KMS-11 (cell line): ENCODE results near the gene WNT7A.

Experiments used
- H2AFZ ChIP-seq: fragments of 200-600 bp; sonication (generic); 2 replicates; pipeline ENCODE4 v1.6.1; 2016; ENCODE audit warnings: antibody characterized with exemption, mixed run types, low read depth
- H3K27ac ChIP-seq: fragments of 200-600 bp; sonication (generic); 2 replicates; pipeline ENCODE4 v1.6.1; 2016; ENCODE audit warnings: mild to moderate bottlenecking, mixed run types
- H3K27me3 ChIP-seq: fragments of 200-600 bp; sonication (generic); 2 replicates; pipeline ENCODE4 v1.6.1; 2017; ENCODE audit warnings: mild to moderate bottlenecking, low read depth, mixed run types, moderate library complexity; ENCODE audit not compliant: insufficient read depth
- H3K36me3 ChIP-seq: fragments of 200-600 bp; sonication (generic); 2 replicates; pipeline ENCODE4 v1.6.1; 2017; ENCODE audit warnings: mild to moderate bottlenecking, mixed run types; ENCODE audit not compliant: insufficient read depth
- H3K4me1 ChIP-seq: fragments of 200-600 bp; sonication (generic); 2 replicates; pipeline ENCODE4 v1.6.1; 2016; ENCODE audit warnings: mild to moderate bottlenecking, low read depth, mixed run types; ENCODE audit not compliant: poor library complexity, severe bottlenecking
- H3K4me2 ChIP-seq: fragments of 200-600 bp; sonication (generic); 2 replicates; pipeline ENCODE4 v1.7.0; 2016; ENCODE audit warnings: mild to moderate bottlenecking, mixed run types
- H3K4me3 ChIP-seq: fragments of 200-600 bp; sonication (generic); IDR thresholded peaks from 2 replicates; pipeline ENCODE4 v1.6.1; 2017; ENCODE audit warnings: low read depth, low read length, mixed read lengths; ENCODE audit not compliant: insufficient read depth
- H3K79me2 ChIP-seq: fragments of 200-600 bp; sonication (generic); 2 replicates; pipeline ENCODE4 v1.6.1; 2016; ENCODE audit warnings: low read depth, mixed run types; ENCODE audit not compliant: insufficient read depth
- H3K9ac ChIP-seq: fragments of 200-600 bp; sonication (generic); 2 replicates; pipeline ENCODE4 v1.6.1; 2016; ENCODE audit warnings: mild to moderate bottlenecking, mixed run types
- H4K20me1 ChIP-seq: fragments of 200-600 bp; sonication (generic); 2 replicates; pipeline ENCODE4 v1.6.1; 2016; ENCODE audit warnings: mild to moderate bottlenecking, mixed run types; ENCODE audit not compliant: insufficient read depth
- TF ChIP-seq, protein P1 (sequence below): fragments of 200-600 bp; sonication (generic); conservative IDR thresholded peaks from 2 replicates; pipeline ENCODE4 v1.6.1; 2017; ENCODE audit warnings: low read depth, mild to moderate bottlenecking, antibody characterized with exemption, low read length, moderate library complexity, mixed read lengths

The WNT7A gene

DNA sequence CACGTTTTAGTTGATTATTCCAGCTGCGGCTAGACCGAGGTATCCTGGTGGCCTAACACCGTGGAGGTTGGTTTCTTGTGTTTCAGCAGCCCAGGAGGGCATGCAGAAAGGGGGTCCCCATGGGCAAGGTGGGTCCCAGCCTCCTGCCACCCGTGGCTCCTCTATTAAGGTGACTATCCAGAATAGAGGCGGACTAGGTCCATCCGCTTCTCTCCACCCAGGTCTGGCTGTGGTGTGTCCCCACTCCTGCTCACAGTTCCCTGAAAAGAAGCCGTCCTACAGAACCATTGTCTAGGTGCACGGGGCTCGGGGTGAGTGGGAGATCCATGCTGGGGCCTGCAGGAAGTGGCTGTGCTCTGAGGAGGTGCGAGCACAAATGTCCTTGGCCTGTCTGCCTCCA, 81.5 kb downstream of the WNT7A start:
- Histone ChIP-seq H3K4me3 (no peak overlapping the region), H2AFZ (no peak overlapping the region), H3K9ac (no peak overlapping the region), H3K36me3 (no peaks in the 10 kb centered on the region), H4K20me1 (no peaks in the 10 kb centered on the region), H3K27me3 (no peaks in the 10 kb centered on the region), H3K79me2 (no peaks in the 10 kb centered on the region), H3K27ac (no peak overlapping the region), H3K4me1 (no peaks in the 10 kb centered on the region), H3K4me2 (no peak overlapping the region)
- TF ChIP-seq, protein P1, sequence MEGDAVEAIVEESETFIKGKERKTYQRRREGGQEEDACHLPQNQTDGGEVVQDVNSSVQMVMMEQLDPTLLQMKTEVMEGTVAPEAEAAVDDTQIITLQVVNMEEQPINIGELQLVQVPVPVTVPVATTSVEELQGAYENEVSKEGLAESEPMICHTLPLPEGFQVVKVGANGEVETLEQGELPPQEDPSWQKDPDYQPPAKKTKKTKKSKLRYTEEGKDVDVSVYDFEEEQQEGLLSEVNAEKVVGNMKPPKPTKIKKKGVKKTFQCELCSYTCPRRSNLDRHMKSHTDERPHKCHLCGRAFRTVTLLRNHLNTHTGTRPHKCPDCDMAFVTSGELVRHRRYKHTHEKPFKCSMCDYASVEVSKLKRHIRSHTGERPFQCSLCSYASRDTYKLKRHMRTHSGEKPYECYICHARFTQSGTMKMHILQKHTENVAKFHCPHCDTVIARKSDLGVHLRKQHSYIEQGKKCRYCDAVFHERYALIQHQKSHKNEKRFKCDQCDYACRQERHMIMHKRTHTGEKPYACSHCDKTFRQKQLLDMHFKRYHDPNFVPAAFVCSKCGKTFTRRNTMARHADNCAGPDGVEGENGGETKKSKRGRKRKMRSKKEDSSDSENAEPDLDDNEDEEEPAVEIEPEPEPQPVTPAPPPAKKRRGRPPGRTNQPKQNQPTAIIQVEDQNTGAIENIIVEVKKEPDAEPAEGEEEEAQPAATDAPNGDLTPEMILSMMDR = no peak

DNA sequence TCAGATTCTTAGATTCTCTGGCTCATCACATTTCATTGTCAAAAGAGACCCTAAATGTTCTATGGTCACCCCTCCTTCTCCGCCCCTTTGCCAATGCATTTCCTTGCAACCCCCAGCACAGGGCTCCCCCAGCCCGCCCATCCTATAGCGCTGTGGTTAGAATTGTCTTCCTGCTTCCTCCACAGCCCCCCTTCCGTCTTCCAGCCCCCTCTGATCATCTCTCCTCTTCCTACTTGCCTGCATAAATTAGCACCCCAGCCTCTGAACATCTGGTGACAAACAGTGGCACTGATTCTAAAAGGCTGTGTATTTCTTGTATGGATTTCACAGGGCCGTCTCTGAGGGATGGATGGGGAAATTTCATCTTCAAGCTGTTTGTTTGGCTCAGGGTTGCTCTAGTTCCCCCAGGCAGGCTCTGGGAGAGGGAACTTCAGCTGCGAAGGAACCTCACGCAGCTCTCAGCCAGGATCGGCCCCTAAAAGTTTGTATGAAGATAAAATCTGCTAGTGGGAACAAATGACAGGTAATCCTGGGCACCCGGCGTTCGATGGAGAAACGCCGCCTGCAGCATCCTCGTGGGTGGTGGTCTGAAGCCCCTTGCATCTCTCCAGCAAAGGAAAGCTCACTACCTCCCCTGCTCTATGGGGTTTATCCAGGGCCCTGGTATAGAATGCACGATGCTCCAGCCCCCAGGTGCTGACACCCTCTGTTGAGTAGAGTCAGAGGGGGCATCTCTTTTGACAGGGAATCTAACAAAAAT, 83.0 kb downstream of the WNT7A start:
- no peaks in the 10 kb centered on the region for H3K36me3 ChIP-seq
- no peak overlapping the region for H3K9ac ChIP-seq
- no peaks in the 10 kb centered on the region for H3K79me2 ChIP-seq
- no peaks in the 10 kb centered on the region for H3K4me1 ChIP-seq
- H3K4me2 ChIP-seq = no peak overlapping the region
- H3K4me3 ChIP-seq = no peak overlapping the region
- H2AFZ ChIP-seq = no peak overlapping the region
- no peaks in the 10 kb centered on the region for H4K20me1 ChIP-seq
- H3K27me3 ChIP-seq = peaks cover 7% of the 10 kb centered on the region; the same call in 1 of the 2 replicates
- no peak overlapping the region for H3K27ac ChIP-seq
- TF ChIP-seq, protein P1 = no peak

DNA sequence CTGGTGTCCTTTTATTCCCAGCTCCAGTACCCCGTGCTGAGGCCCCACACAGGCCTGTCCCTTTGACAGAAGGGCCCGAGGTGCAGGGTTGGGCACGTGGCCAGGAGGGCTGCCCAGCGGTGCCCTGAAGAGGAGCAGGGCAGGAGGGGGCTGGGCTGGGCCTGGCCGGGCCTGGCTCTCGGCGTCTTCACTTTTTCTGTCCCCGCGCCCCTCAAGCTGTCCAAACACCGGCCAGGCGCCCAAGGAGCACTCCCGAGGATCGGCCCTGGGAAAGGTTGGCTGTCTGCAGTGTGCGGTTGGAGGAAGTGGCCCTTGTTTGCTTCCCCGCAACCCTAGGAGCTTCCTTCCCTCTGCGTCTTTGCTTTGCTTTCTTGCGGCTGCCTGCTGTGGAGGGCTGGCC, 84.1 kb downstream of the WNT7A start:
- TF ChIP-seq, protein P1 = no peak
- H4K20me1 ChIP-seq = no peaks in the 10 kb centered on the region
- H3K4me2 ChIP-seq = no peak overlapping the region
- no peak overlapping the region for H2AFZ ChIP-seq
- H3K27ac ChIP-seq = no peak overlapping the region
- no peaks in the 10 kb centered on the region for H3K79me2 ChIP-seq
- no peak overlapping the region for H3K9ac ChIP-seq
- no peaks in the 10 kb centered on the region for H3K36me3 ChIP-seq
- H3K4me1 ChIP-seq = no peaks in the 10 kb centered on the region
- no peak overlapping the region for H3K4me3 ChIP-seq
- peaks cover 15% of the 10 kb centered on the region; the same call in 1 of the 2 replicates for H3K27me3 ChIP-seq

DNA sequence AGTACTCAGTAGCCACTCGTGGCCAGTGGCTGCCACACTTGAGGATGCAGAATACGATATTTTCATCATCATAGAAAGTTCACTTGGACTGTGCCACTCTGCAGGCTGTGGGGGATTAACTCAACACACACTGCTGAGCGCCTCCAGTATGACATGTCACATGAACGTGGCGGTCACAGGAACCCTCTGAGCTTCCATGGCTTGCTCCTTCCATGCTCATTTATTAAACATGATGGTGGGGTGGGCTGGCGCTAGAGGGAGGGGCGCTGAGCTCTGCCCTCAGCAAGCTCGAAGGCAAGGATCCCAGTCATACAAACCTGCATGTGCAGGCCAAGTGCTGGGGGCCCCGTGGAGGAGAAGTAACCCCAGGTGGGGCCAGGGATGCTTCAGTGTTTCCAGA, 85.5 kb downstream of the WNT7A start:
- Histone ChIP-seq H3K9ac (no peak overlapping the region), H3K36me3 (no peaks in the 10 kb centered on the region), H3K27me3 (peaks cover 17% of the 10 kb centered on the region; the same call in 1 of the 2 replicates)

More for the DNA sequence above, 85.5 kb downstream of the WNT7A start:
- H2AFZ ChIP-seq = no peak overlapping the region
- no peak overlapping the region for H3K4me2 ChIP-seq
- no peak overlapping the region for H3K27ac ChIP-seq
- no peaks in the 10 kb centered on the region for H3K79me2 ChIP-seq
- no peaks in the 10 kb centered on the region for H4K20me1 ChIP-seq
- H3K4me3 ChIP-seq = no peak overlapping the region
- TF ChIP-seq, protein P1 = no peak
- no peaks in the 10 kb centered on the region for H3K4me1 ChIP-seq
